GM23338 (cell line): ENCODE results near the gene UGT1A4. TPM values are rescaled to one million over a fixed set of nuclear protein-coding genes. Genes with fewer than 3 reads are reported as not detected.

ENCODE experiments used
- ATAC-seq: fragments of 200-7000 bp; cut with Tn5 transposase; 3 replicates; pipeline ENCODE4 v1.9.1; 2020
- DNase-seq: peaks from one replicate; pipeline ENCODE4 v3.0.0-alpha.2; 2015; ENCODE audit warnings: low spot score
- H2AFZ ChIP-seq: fragments of 200-600 bp; sonication (generic); 2 replicates; pipeline ENCODE4 v1.8.0; 2016; ENCODE audit warnings: antibody characterized with exemption, mild to moderate bottlenecking, moderate library complexity
- H3F3A ChIP-seq: fragments of 200-600 bp; sonication (generic); replicated peaks from 2 replicates; pipeline ENCODE4 v1.8.0; 2017; ENCODE audit warnings: antibody characterized with exemption, mixed run types, low read depth
- H3K27ac ChIP-seq: fragments of 200-600 bp; sonication (generic); 2 replicates; pipeline ENCODE4 v1.6.1; 2016; ENCODE audit warnings: low read depth
- H3K27me3 ChIP-seq: fragments of 200-600 bp; sonication (generic); 2 replicates; pipeline ENCODE4 v1.8.0; 2016; ENCODE audit warnings: mild to moderate bottlenecking, mixed run types, moderate library complexity; ENCODE audit not compliant: insufficient read depth
- H3K36me3 ChIP-seq: fragments of 200-600 bp; sonication (generic); 2 replicates; pipeline ENCODE4 v1.8.0; 2016; ENCODE audit warnings: mild to moderate bottlenecking; ENCODE audit not compliant: insufficient read depth
- H3K4me1 ChIP-seq: fragments of 200-600 bp; sonication (generic); 2 replicates; pipeline ENCODE4 v1.8.0; 2016; ENCODE audit warnings: mild to moderate bottlenecking, moderate library complexity; ENCODE audit not compliant: insufficient read depth
- H3K4me2 ChIP-seq: fragments of 200-600 bp; sonication (generic); 2 replicates; pipeline ENCODE4 v1.7.1; 2017; ENCODE audit warnings: mixed run types
- H3K4me3 ChIP-seq: fragments of 200-600 bp; sonication (generic); 2 replicates; pipeline ENCODE4 v1.6.1; 2016; ENCODE audit warnings: mixed run types
- H3K79me2 ChIP-seq: fragments of 200-600 bp; sonication (generic); replicated peaks from 2 replicates; pipeline ENCODE4 v1.8.0; 2017; ENCODE audit warnings: mild to moderate bottlenecking; ENCODE audit not compliant: insufficient read depth
- H3K9me2 ChIP-seq: fragments of 200-600 bp; sonication (generic); 2 replicates; pipeline ENCODE4 v1.8.0; 2017; ENCODE audit not compliant: insufficient read depth
- H4K20me1 ChIP-seq: fragments of 200-600 bp; sonication (generic); replicated peaks from 2 replicates; pipeline ENCODE4 v1.8.0; 2017; ENCODE audit warnings: mild to moderate bottlenecking; ENCODE audit not compliant: insufficient read depth
- H3K27ac Mint-ChIP-seq: 2 replicates; pipeline ENCODE4 v1.8.0; 2020; ENCODE audit warnings: inconsistent platforms, mild to moderate bottlenecking, moderate library complexity, mixed read lengths
- H3K27me3 Mint-ChIP-seq: 3 replicates; pipeline ENCODE4 v1.8.0; 2022; ENCODE audit warnings: low read depth, mild to moderate bottlenecking, moderate library complexity, mixed read lengths, inconsistent platforms; ENCODE audit not compliant: insufficient read depth, poor library complexity
- H3K36me3 Mint-ChIP-seq: 3 replicates; pipeline ENCODE4 v1.8.0; 2021; ENCODE audit warnings: low read depth, mild to moderate bottlenecking, inconsistent platforms, moderate library complexity, mixed read lengths
- H3K4me1 Mint-ChIP-seq: 3 replicates; pipeline ENCODE4 v1.8.0; 2020; ENCODE audit warnings: mild to moderate bottlenecking, inconsistent platforms, mixed read lengths
- H3K4me3 Mint-ChIP-seq: 3 replicates; pipeline ENCODE4 v1.8.0; 2021; ENCODE audit warnings: moderate library complexity, mild to moderate bottlenecking, inconsistent platforms, mixed read lengths
- H3K9me3 Mint-ChIP-seq: 3 replicates; pipeline ENCODE4 v1.8.0; 2020; ENCODE audit warnings: moderate library complexity, mild to moderate bottlenecking, inconsistent platforms, mixed read lengths
- CREB1 ChIP-seq: fragments of 250-450 bp; sonication (Bioruptor Pico); IDR thresholded peaks from 2 replicates; pipeline ENCODE4 v1.5.0; 2020; ENCODE audit warnings: low read depth, mild to moderate bottlenecking, moderate library complexity
- NANOG ChIP-seq: IDR thresholded peaks from 2 replicates; pipeline ENCODE4 v1.6.1; 2016; ENCODE audit warnings: antibody characterized with exemption, borderline replicate concordance
- POLR2AphosphoS5 ChIP-seq: IDR thresholded peaks from 2 replicates; pipeline ENCODE4 v1.6.1; 2016; ENCODE audit warnings: antibody characterized with exemption, low read depth
- STAT1 ChIP-seq: IDR thresholded peaks from one replicate; pipeline ENCODE4 v1.6.1; 2016; ENCODE audit warnings: antibody characterized with exemption; ENCODE audit not compliant: unreplicated experiment
- ZNF114 ChIP-seq: fragments of 250-450 bp; sonication (Bioruptor Pico); IDR thresholded peaks from 2 replicates; pipeline ENCODE4 v1.5.0; 2020; ENCODE audit warnings: mild to moderate bottlenecking, moderate library complexity
- polyA plus RNA-seq: library from polyadenylated mRNA; unstranded; fragments of >200 nt; fragmentation: Nextera tagmentation; extraction: Ambion mirVana; gene quantifications from 2 replicates; pipeline ENCODE4 v1.2.1, GENCODE V29; 2016
- total RNA-seq: library from RNA; depleted of rRNA; stranded (reverse); fragments of >200 nt; shearing (Covaris generic); gene quantifications from 2 replicates; pipeline ENCODE4 v1.2.3, GENCODE V29; 2014
- TF ChIP-seq, protein P1 (sequence below): fragments of 250-450 bp; sonication (Bioruptor Pico); IDR thresholded peaks from 2 replicates; pipeline ENCODE4 v1.5.0; 2020; ENCODE audit warnings: mild to moderate bottlenecking, moderate library complexity
- TF ChIP-seq, protein P2 (sequence below), 2 experiments: fragments of 200-600 bp in 1 of 2; sonication (generic) in 1 of 2; conservative IDR thresholded peaks; 2 replicates each; pipeline versions ENCODE4 v1.5.1 to v1.6.1; 2016 to 2017; ENCODE audit warnings: antibody characterized with exemption in 2 of 2, low read depth in 2 of 2, mild to moderate bottlenecking in 2 of 2, moderate library complexity in 1 of 2

Gene UGT1A4
- total and polyA plus RNA-seq, 2 experiments from 2014 or later = not detected

DNA sequence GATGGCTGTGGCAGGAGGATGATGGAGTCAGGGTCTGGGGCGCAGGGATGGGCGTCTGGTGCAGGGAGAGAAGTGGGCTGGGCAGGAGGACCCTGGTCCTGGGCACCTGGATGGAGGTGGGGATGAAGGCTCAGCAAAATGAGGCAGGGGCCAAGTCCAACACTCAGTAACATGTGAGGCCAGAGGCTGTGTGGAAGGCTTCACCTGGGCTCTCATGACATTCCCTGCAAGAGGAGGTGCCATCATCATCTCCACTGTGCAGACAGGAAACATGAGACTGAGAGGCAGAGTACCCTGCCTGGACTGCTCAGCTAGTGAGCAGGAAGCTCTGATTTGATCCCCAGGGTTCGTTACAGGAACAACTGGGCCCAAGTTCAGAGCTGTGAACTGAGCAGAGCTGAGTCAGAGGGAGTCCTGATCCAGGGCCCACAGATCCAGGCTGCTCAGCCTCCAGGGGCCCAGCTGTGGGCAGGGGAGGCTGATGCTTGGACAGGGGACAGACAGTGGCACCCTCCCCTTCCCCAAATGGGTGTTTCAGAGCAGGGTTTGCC, 98.9 kb downstream of the UGT1A4 start (continued):
- TF ChIP-seq, protein P1, sequence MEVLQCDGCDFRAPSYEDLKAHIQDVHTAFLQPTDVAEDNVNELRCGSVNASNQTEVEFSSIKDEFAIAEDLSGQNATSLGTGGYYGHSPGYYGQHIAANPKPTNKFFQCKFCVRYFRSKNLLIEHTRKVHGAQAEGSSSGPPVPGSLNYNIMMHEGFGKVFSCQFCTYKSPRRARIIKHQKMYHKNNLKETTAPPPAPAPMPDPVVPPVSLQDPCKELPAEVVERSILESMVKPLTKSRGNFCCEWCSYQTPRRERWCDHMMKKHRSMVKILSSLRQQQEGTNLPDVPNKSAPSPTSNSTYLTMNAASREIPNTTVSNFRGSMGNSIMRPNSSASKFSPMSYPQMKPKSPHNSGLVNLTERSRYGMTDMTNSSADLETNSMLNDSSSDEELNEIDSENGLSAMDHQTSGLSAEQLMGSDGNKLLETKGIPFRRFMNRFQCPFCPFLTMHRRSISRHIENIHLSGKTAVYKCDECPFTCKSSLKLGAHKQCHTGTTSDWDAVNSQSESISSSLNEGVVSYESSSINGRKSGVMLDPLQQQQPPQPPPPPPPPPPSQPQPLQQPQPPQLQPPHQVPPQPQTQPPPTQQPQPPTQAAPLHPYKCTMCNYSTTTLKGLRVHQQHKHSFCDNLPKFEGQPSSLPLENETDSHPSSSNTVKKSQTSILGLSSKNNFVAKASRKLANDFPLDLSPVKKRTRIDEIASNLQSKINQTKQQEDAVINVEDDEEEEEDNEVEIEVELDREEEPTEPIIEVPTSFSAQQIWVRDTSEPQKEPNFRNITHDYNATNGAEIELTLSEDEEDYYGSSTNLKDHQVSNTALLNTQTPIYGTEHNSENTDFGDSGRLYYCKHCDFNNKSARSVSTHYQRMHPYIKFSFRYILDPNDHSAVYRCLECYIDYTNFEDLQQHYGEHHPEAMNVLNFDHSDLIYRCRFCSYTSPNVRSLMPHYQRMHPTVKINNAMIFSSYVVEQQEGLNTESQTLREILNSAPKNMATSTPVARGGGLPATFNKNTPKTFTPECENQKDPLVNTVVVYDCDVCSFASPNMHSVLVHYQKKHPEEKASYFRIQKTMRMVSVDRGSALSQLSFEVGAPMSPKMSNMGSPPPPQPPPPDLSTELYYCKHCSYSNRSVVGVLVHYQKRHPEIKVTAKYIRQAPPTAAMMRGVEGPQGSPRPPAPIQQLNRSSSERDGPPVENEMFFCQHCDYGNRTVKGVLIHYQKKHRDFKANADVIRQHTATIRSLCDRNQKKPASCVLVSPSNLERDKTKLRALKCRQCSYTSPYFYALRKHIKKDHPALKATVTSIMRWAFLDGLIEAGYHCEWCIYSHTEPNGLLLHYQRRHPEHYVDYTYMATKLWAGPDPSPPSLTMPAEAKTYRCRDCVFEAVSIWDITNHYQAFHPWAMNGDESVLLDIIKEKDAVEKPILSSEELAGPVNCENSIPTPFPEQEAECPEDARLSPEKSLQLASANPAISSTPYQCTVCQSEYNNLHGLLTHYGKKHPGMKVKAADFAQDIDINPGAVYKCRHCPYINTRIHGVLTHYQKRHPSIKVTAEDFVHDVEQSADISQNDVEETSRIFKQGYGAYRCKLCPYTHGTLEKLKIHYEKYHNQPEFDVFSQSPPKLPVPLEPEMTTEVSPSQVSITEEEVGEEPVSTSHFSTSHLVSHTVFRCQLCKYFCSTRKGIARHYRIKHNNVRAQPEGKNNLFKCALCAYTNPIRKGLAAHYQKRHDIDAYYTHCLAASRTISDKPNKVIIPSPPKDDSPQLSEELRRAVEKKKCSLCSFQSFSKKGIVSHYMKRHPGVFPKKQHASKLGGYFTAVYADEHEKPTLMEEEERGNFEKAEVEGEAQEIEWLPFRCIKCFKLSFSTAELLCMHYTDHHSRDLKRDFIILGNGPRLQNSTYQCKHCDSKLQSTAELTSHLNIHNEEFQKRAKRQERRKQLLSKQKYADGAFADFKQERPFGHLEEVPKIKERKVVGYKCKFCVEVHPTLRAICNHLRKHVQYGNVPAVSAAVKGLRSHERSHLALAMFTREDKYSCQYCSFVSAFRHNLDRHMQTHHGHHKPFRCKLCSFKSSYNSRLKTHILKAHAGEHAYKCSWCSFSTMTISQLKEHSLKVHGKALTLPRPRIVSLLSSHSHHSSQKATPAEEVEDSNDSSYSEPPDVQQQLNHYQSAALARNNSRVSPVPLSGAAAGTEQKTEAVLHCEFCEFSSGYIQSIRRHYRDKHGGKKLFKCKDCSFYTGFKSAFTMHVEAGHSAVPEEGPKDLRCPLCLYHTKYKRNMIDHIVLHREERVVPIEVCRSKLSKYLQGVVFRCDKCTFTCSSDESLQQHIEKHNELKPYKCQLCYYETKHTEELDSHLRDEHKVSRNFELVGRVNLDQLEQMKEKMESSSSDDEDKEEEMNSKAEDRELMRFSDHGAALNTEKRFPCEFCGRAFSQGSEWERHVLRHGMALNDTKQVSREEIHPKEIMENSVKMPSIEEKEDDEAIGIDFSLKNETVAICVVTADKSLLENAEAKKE (CRISPR knock-in tag) = no peak
- TF ChIP-seq POLR2AphosphoS5 (no peak), ZNF114 (CRISPR knock-in tag) (no peak)

- H3K4me1 Mint-ChIP-seq = no peaks in the 10 kb centered on the region; the same call in 2 of the 3 replicates
- H2AFZ ChIP-seq = no peak overlapping the region
- H3K4me1 ChIP-seq = no peaks in the 10 kb centered on the region
- H3K27me3 ChIP-seq = no peaks in the 10 kb centered on the region
- H3F3A ChIP-seq = no peaks in the 10 kb centered on the region
- H3K4me3 ChIP-seq = no peak overlapping the region
- peaks cover 6% of the 10 kb centered on the region; the same call in 1 of the 2 replicates for H3K9me2 ChIP-seq
- H3K27ac ChIP-seq = no peak overlapping the region
- peaks cover 14% of the 10 kb centered on the region for H3K27me3 Mint-ChIP-seq
- H3K79me2 ChIP-seq = no peaks in the 10 kb centered on the region
- no peak overlapping the region for H3K27ac Mint-ChIP-seq
- no peaks in the 10 kb centered on the region for H3K36me3 ChIP-seq
- H3K36me3 Mint-ChIP-seq = no peaks in the 10 kb centered on the region
- DNase-seq (no peak), ATAC-seq (no peak)
- no peak overlapping the region for H3K4me2 ChIP-seq
- H3K4me3 Mint-ChIP-seq = no peak overlapping the region
- no peaks in the 10 kb centered on the region for H4K20me1 ChIP-seq
- no peaks in the 10 kb centered on the region for H3K9me3 Mint-ChIP-seq
- TF ChIP-seq NANOG (no peak), STAT1 (no peak), POLR2AphosphoS5 (no peak), CREB1 (no peak)
- TF ChIP-seq, protein P2, sequence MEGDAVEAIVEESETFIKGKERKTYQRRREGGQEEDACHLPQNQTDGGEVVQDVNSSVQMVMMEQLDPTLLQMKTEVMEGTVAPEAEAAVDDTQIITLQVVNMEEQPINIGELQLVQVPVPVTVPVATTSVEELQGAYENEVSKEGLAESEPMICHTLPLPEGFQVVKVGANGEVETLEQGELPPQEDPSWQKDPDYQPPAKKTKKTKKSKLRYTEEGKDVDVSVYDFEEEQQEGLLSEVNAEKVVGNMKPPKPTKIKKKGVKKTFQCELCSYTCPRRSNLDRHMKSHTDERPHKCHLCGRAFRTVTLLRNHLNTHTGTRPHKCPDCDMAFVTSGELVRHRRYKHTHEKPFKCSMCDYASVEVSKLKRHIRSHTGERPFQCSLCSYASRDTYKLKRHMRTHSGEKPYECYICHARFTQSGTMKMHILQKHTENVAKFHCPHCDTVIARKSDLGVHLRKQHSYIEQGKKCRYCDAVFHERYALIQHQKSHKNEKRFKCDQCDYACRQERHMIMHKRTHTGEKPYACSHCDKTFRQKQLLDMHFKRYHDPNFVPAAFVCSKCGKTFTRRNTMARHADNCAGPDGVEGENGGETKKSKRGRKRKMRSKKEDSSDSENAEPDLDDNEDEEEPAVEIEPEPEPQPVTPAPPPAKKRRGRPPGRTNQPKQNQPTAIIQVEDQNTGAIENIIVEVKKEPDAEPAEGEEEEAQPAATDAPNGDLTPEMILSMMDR (conservative IDR thresholded peaks at IDR 0.05; ENCODE audit: low read depth in 2 of 2) = no peak
- TF ChIP-seq, protein P1 (CRISPR knock-in tag) = no peak
Observed at GRCh38 chr2:233817995-233818638, 99.6 kb downstream of the UGT1A4 start.
